HL-60 (cell line): ENCODE measurements around the gene PTGDS.

Experiments
- POLR2AphosphoS5 ChIP-seq: IDR thresholded peaks from 2 replicates; pipeline ENCODE4 v1.6.1; 2012; ENCODE audit warnings: low read depth
- REST ChIP-seq: IDR thresholded peaks from 2 replicates; pipeline ENCODE4 v1.6.1; 2012; ENCODE audit warnings: low read depth; ENCODE audit not compliant: insufficient replicate concordance
- TF ChIP-seq, protein P1 (sequence below): IDR thresholded peaks from one replicate; pipeline ENCODE4 v1.5.1; 2011; ENCODE audit warnings: low read length, control low read depth, inconsistent platforms; ENCODE audit not compliant: insufficient read depth

DNA sequence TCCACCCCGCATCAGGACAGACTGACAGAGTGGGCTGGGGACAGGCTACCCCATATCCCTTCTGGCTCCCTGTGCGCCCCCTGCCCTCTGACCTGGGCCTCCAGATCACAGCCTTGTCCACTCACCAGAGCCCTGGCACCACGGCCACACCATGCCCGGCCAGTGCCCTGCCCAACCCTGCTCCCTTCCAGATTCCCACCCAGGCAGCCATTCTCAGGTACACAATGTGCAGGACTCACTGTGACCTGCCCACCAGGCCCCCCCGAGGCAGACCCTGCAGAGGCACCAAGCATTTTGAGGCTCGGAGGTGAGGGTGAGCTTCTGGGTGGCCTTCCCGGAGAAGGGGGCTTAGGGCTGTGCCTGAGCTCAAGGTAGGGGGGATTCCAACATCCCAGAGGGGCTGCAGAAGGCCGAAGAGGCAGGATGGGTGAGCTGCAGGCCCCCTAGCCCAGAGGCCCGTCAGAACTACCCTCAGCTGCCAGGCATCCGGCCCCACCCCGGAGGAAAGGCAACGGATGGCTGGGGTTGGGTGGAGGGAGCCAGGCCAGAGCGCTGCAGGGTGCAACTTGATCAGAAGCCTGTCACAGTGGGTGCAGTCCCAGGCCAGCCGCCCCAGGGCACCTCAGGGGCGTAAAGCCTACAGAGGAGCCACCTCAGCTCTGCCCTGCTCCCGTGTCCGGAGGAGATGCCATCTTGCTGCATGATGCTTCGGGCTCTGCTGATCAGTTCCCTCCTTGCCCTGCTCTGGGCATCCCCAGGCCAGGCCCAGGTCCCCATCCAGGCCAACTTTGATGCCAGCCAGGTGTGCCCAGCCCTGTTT lies 5.1 kb downstream of the PTGDS start, which contains the start of gene LCNL1:
- TF ChIP-seq, protein P1, sequence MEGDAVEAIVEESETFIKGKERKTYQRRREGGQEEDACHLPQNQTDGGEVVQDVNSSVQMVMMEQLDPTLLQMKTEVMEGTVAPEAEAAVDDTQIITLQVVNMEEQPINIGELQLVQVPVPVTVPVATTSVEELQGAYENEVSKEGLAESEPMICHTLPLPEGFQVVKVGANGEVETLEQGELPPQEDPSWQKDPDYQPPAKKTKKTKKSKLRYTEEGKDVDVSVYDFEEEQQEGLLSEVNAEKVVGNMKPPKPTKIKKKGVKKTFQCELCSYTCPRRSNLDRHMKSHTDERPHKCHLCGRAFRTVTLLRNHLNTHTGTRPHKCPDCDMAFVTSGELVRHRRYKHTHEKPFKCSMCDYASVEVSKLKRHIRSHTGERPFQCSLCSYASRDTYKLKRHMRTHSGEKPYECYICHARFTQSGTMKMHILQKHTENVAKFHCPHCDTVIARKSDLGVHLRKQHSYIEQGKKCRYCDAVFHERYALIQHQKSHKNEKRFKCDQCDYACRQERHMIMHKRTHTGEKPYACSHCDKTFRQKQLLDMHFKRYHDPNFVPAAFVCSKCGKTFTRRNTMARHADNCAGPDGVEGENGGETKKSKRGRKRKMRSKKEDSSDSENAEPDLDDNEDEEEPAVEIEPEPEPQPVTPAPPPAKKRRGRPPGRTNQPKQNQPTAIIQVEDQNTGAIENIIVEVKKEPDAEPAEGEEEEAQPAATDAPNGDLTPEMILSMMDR, result no peak
- TF ChIP-seq POLR2AphosphoS5 (no peak), REST (no peak)
